Type B pancreatic cell (in vitro differentiated cells): ENCODE results near the gene RBM8A. TPM values are rescaled to one million over a fixed set of nuclear protein-coding genes. Genes with fewer than 3 reads are reported as not detected.
A peak's percentile ranks its signal among the peaks of the same experiment; 100 is the strongest.

ENCODE experiments used
- DNase-seq: peaks from one replicate; pipeline ENCODE4 v3.0.0; 2021; ENCODE audit warnings: mixed read lengths; ENCODE audit not compliant: unreplicated experiment; ENCODE audit errors: extremely low spot score
- H3K27ac Mint-ChIP-seq: 2 replicates; pipeline ENCODE4 v1.8.0; 2021; ENCODE audit warnings: mild to moderate bottlenecking, mixed read lengths
- H3K27me3 Mint-ChIP-seq: 2 replicates; pipeline ENCODE4 v1.8.0; 2021; ENCODE audit warnings: mixed read lengths
- H3K36me3 Mint-ChIP-seq: 2 replicates; pipeline ENCODE4 v1.8.0; 2021; ENCODE audit warnings: mixed read lengths
- H3K4me1 Mint-ChIP-seq: one replicate; pipeline ENCODE4 v1.8.0; 2021; ENCODE audit warnings: mixed read lengths; ENCODE audit not compliant: unreplicated experiment
- H3K4me3 Mint-ChIP-seq: 2 replicates; pipeline ENCODE4 v1.8.0; 2021; ENCODE audit warnings: mild to moderate bottlenecking, mixed read lengths
- H3K9me3 Mint-ChIP-seq: 2 replicates; pipeline ENCODE4 v1.8.0; 2021; ENCODE audit warnings: mixed read lengths
- CTCF ChIP-seq: fragments of 200-600 bp; sonication (generic); conservative IDR thresholded peaks from 2 replicates; pipeline ENCODE4 v1.5.0; 2021; ENCODE audit warnings: antibody characterized with exemption, mild to moderate bottlenecking
- total RNA-seq: library from RNA; stranded (reverse); gene quantifications from 2 replicates; pipeline ENCODE4 v1.2.1, GENCODE V29; 2021; ENCODE audit warnings: low replicate concordance

The RBM8A gene
- total RNA-seq, 1 donor from 2014 or later: 160 TPM

GRCh38 chr1:145967288-145967687, 40.0 kb upstream of the RBM8A start:
- Mint-ChIP-seq H3K4me1 (peaks cover 17% of the 10 kb centered on the region), H3K36me3 (no peaks in the 10 kb centered on the region), H3K27ac (no peak overlapping the region), H3K27me3 (peaks cover 17% of the 10 kb centered on the region), H3K9me3 (no peaks in the 10 kb centered on the region), H3K4me3 (no peak overlapping the region)
- TF ChIP-seq CTCF: no peak
- DNase-seq: no peak

- Mint-ChIP-seq H3K4me1 (peaks cover 21% of the 10 kb centered on the region), H3K4me3 (peak overlapping the region; percentile 97), H3K27ac (peak overlapping the region; percentile 85), H3K36me3 (no peaks in the 10 kb centered on the region), H3K27me3 (peaks cover 36% of the 10 kb centered on the region), H3K9me3 (no peaks in the 10 kb centered on the region)
- no peak for TF ChIP-seq CTCF
- no peak for DNase-seq
These were observed 37.9 kb upstream of the RBM8A start for GRCh38 chr1:145965119-145965744.

GRCh38 chr1:145964328-145965118, 37.2 kb upstream of the RBM8A start, which contains the start of the genes ANKRD34A and POLR3GL:
TSS of gene ANKRD34A (minus strand) at chr1:145964575. CDS start at chr1:145961759, 2,816 bp downstream.
TSS of gene POLR3GL (plus strand) at chr1:145964690. CDS start at chr1:145974866, 10,176 bp downstream.
- Mint-ChIP-seq H3K4me3 (peak within 1 kb of the TSS; percentile 97), H3K27ac (peak within 1 kb of the TSS; percentile 85), H3K36me3 (no peaks in the 10 kb centered on the region), H3K27me3 (peaks cover 42% of the 10 kb centered on the region), H3K4me1 (peaks cover 25% of the 10 kb centered on the region), H3K9me3 (no peaks in the 10 kb centered on the region)
- TF ChIP-seq CTCF: no peak
- peak; percentile 86 for DNase-seq

GRCh38 chr1:145963265-145964019, 36.2 kb upstream of the RBM8A start:
- TF ChIP-seq CTCF: no peak
- Mint-ChIP-seq H3K36me3 (no peaks in the 10 kb centered on the region), H3K4me1 (peaks cover 33% of the 10 kb centered on the region), H3K27me3 (peaks cover 53% of the 10 kb centered on the region), H3K9me3 (no peaks in the 10 kb centered on the region), H3K4me3 (peak overlapping the region; percentile 97), H3K27ac (peak overlapping the region; percentile 85)
- DNase-seq: no peak
